Progenitor cell of endocrine pancreas (in vitro differentiated cells): ENCODE measurements around the gene MSS51. TPM values are rescaled to one million over a fixed set of nuclear protein-coding genes. Genes with fewer than 3 reads are reported as not detected.
A peak's percentile ranks its signal among the peaks of the same experiment; 100 is the strongest.

Source experiments
- DNase-seq: peaks from one replicate; pipeline ENCODE4 v3.0.0; 2021; ENCODE audit warnings: low spot score; ENCODE audit not compliant: unreplicated experiment
- H3K27ac Mint-ChIP-seq: 2 replicates; pipeline ENCODE4 v1.8.0; 2021; ENCODE audit warnings: mild to moderate bottlenecking, moderate library complexity, mixed read lengths
- H3K27me3 Mint-ChIP-seq: 2 replicates; pipeline ENCODE4 v1.8.0; 2021; ENCODE audit warnings: mixed read lengths
- H3K36me3 Mint-ChIP-seq: 2 replicates; pipeline ENCODE4 v1.8.0; 2022; ENCODE audit warnings: mixed read lengths; ENCODE audit not compliant: insufficient read depth
- H3K4me1 Mint-ChIP-seq: 2 replicates; pipeline ENCODE4 v1.8.0; 2021; ENCODE audit warnings: low read depth, mixed read lengths
- H3K4me3 Mint-ChIP-seq: 2 replicates; pipeline ENCODE4 v1.8.0; 2021; ENCODE audit warnings: low read depth, mild to moderate bottlenecking, moderate library complexity, mixed read lengths
- H3K9me3 Mint-ChIP-seq: 2 replicates; pipeline ENCODE4 v1.8.0; 2021; ENCODE audit warnings: low read depth, mixed read lengths
- total RNA-seq: library from RNA; stranded (reverse); gene quantifications from 2 replicates; pipeline ENCODE4 v1.2.1, GENCODE V29; 2021
- TF ChIP-seq, protein P1 (sequence below): fragments of 200-600 bp; sonication (generic); IDR thresholded peaks from one replicate; pipeline ENCODE4 v1.5.0; 2021; ENCODE audit warnings: antibody characterized with exemption, mild to moderate bottlenecking; ENCODE audit not compliant: unreplicated experiment

Gene MSS51
- total RNA-seq, 1 donor from 2014 or later: 5.1 TPM

DNA sequence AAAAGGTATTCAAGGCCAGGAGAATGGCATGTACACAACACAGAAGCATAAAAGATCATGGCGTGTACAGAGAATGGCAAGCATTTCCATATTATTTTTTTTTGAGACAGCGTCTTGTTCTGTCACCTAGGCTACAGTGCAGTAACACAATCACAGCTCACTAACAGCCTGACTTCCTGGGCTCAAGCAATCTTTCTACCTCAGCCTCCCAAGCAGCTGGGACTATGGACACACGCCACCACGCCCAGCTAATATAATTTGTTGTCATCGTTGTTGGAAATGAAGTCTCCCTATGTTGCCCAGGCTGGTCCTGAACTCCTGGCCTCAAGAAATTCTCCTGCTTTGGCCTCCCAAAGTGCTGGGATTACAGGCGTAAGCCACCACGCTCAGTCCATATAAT lies 46.8 kb downstream of the MSS51 start:
- H3K27ac Mint-ChIP-seq: no peak overlapping the region
- H3K27me3 Mint-ChIP-seq: no peaks in the 10 kb centered on the region
- no peaks in the 10 kb centered on the region for H3K4me1 Mint-ChIP-seq
- TF ChIP-seq, protein P1, sequence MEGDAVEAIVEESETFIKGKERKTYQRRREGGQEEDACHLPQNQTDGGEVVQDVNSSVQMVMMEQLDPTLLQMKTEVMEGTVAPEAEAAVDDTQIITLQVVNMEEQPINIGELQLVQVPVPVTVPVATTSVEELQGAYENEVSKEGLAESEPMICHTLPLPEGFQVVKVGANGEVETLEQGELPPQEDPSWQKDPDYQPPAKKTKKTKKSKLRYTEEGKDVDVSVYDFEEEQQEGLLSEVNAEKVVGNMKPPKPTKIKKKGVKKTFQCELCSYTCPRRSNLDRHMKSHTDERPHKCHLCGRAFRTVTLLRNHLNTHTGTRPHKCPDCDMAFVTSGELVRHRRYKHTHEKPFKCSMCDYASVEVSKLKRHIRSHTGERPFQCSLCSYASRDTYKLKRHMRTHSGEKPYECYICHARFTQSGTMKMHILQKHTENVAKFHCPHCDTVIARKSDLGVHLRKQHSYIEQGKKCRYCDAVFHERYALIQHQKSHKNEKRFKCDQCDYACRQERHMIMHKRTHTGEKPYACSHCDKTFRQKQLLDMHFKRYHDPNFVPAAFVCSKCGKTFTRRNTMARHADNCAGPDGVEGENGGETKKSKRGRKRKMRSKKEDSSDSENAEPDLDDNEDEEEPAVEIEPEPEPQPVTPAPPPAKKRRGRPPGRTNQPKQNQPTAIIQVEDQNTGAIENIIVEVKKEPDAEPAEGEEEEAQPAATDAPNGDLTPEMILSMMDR: no peak
- no peaks in the 10 kb centered on the region for H3K9me3 Mint-ChIP-seq
- DNase-seq: no peak
- H3K4me3 Mint-ChIP-seq: no peak overlapping the region
- peaks cover 31% of the 10 kb centered on the region for H3K36me3 Mint-ChIP-seq

DNA sequence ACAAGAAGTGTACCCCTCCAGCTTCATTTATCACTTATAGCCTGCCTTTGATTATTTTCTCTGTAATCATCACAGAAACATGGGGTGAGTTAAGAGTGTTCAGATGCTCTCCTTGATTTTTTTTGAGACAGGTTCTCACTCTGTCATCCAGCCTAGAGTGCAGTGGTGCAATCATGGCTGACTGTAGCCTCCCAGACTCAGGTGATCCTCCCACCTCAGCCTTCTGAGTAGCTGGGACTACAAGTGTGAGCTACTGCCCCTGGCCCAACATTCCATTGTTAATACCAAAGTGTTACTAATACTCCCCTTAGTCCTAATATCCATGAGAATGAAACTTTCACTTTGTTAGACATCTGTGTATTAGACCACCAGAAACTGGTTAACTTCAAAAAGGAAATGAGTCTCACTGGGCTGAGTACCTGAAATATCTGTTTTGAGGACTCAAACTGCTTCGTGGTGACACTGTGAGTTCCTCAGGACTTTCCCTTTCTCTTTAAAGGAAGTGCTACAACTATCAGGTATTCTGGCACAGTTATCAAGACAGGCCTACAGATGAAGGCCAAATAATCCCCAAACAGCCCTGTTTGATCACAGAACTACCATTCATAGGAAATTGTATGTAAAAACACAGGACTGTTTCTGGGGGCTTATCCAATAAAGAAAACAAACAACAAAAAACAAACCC lies 54.2 kb downstream of the MSS51 start:
- TF ChIP-seq, protein P1: no peak
- Mint-ChIP-seq H3K27me3 (no peaks in the 10 kb centered on the region), H3K9me3 (no peaks in the 10 kb centered on the region), H3K4me1 (no peaks in the 10 kb centered on the region), H3K27ac (no peak overlapping the region), H3K4me3 (no peak overlapping the region), H3K36me3 (peaks cover 26% of the 10 kb centered on the region)
- no peak for DNase-seq

DNA sequence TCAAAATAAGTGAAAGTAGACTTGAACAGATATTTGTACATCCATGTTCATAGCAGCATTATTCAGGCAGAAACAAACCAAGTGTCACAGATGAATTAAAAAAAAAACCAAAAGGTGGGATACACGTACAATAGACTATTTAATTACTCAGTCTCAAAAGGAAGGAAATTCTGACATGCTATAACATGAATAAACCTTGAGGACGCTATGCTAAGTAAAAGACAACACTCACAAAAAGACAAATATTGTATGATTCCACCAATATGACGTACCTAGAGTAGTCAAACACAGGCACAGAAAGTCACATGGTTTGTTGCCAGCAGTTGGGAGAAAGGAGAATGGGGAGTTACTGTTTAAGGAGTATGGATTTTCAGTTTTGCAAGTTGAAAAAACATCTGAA lies 56.7 kb downstream of the MSS51 start:
- no peaks in the 10 kb centered on the region for H3K9me3 Mint-ChIP-seq
- H3K4me1 Mint-ChIP-seq: no peaks in the 10 kb centered on the region
- H3K27me3 Mint-ChIP-seq: no peaks in the 10 kb centered on the region
- peaks cover 24% of the 10 kb centered on the region for H3K36me3 Mint-ChIP-seq
- no peak for DNase-seq
- TF ChIP-seq, protein P1: no peak
- H3K27ac Mint-ChIP-seq: peak overlapping the region; percentile 37
- no peak overlapping the region for H3K4me3 Mint-ChIP-seq

Other genes with a start within 250 kb of the MSS51 start
- 46.8 and 47.1 TPM in 2 replicates for gene DNAJC9, start 186.3 kb downstream of the MSS51 start, total RNA-seq
- gene MRPS16, start 180.9 kb downstream of the MSS51 start, total RNA-seq: 84.7 and 86.3 TPM in 2 replicates
- gene CFAP70, start 74.7 kb downstream of the MSS51 start, total RNA-seq: 5.3 and 5.6 TPM in 2 replicates
- gene ANXA7, start 19.5 kb downstream of the MSS51 start, total RNA-seq: 58.9 and 68.2 TPM in 2 replicates
- gene PPP3CB, start 62.5 kb upstream of the MSS51 start, total RNA-seq: 49.6 and 56.4 TPM in 2 replicates
- 79.0 and 83.8 TPM in 2 replicates for gene USP54, start 157.8 kb upstream of the MSS51 start, total RNA-seq
- gene MYOZ1, start 207.9 kb upstream of the MSS51 start, total RNA-seq: 0.31 TPM in 1 of 2 replicates, not detected in the other
- gene SYNPO2L, start 222.5 kb upstream of the MSS51 start, total RNA-seq: 0.07 TPM in 1 of 2 replicates, not detected in the other